OCI-LY7 (cell line): ENCODE results near the gene EMC9. TPM values are rescaled to one million over a fixed set of nuclear protein-coding genes. Genes with fewer than 3 reads are reported as not detected.

Experiments used
- BruUV-seq: library from RNA; stranded (reverse); fragments of 400-500 nt; replicated peaks from 2 replicates; lab custom pipeline; 2021; lab: Mats Ljungman, UMichigan
- CTCF ChIA-PET: fragments of 300-600 bp; sonication (Branson Sonifier 250); formaldehyde crosslinking; loops from one replicate; lab custom pipeline; 2022; ENCODE audit warnings: antibody characterized with exemption; ENCODE audit not compliant: unreplicated experiment; lab: Charles Lee
- POLR2A ChIA-PET: fragments of 300-600 bp; sonication (Branson Sonifier 250); formaldehyde crosslinking; loops from one replicate; lab custom pipeline; 2022; ENCODE audit warnings: antibody characterized with exemption; lab: Charles Lee
- DNase-seq: peaks from one replicate; pipeline ENCODE4 v3.0.0-alpha.2; 2015; ENCODE audit warnings: low spot score
- H2AFZ ChIP-seq: fragments of 200-600 bp; sonication (generic), shearing (Covaris generic); 2 replicates; pipeline ENCODE4 v1.6.1; 2014; ENCODE audit warnings: mild to moderate bottlenecking, antibody characterized with exemption, low read length, moderate library complexity
- H3K27ac ChIP-seq: fragments of 200-600 bp; sonication (generic); 2 replicates; pipeline ENCODE4 v1.5.1; 2014; ENCODE audit warnings: mixed run types, low read depth, mild to moderate bottlenecking, moderate library complexity, low read length, inconsistent platforms; ENCODE audit not compliant: poor library complexity, severe bottlenecking
- H3K36me3 ChIP-seq: fragments of 200-600 bp; sonication (generic); 2 replicates; pipeline ENCODE4 v1.6.1; 2014; ENCODE audit warnings: mild to moderate bottlenecking, antibody characterized with exemption, low read length, moderate library complexity, mixed read lengths; ENCODE audit not compliant: insufficient read depth
- H3K4me1 ChIP-seq: fragments of 200-600 bp; sonication (generic); 2 replicates; pipeline ENCODE4 v1.5.1; 2014; ENCODE audit warnings: mild to moderate bottlenecking, low read length; ENCODE audit not compliant: insufficient read depth, poor library complexity, severe bottlenecking
- H3K4me2 ChIP-seq: fragments of 200-600 bp; sonication (generic); 2 replicates; pipeline ENCODE4 v1.6.1; 2014; ENCODE audit warnings: mild to moderate bottlenecking, low read length
- H3K4me3 ChIP-seq: fragments of 200-600 bp; sonication (generic); 2 replicates; pipeline ENCODE4 v1.5.1; 2014; ENCODE audit warnings: mild to moderate bottlenecking, low read depth, low read length; ENCODE audit not compliant: poor library complexity, severe bottlenecking
- H3K79me2 ChIP-seq: fragments of 200-600 bp; sonication (generic); 2 replicates; pipeline ENCODE4 v1.6.1; 2016; ENCODE audit warnings: low read depth, mild to moderate bottlenecking, low read length, moderate library complexity, mixed read lengths; ENCODE audit not compliant: insufficient read depth
- H3K9me2 ChIP-seq: fragments of 200-600 bp; sonication (generic); 2 replicates; pipeline ENCODE4 v1.6.1; 2016; ENCODE audit warnings: mild to moderate bottlenecking, low read length, mixed read lengths; ENCODE audit not compliant: insufficient read depth
- H3K9me3 ChIP-seq: fragments of 200-600 bp; sonication (generic); 2 replicates; pipeline ENCODE4 v1.6.1; 2014; ENCODE audit warnings: mild to moderate bottlenecking, mixed run types, low read length, mixed read lengths
- H4K20me1 ChIP-seq: fragments of 200-600 bp; sonication (generic); 2 replicates; pipeline ENCODE4 v1.6.1; 2014; ENCODE audit warnings: mild to moderate bottlenecking, antibody characterized with exemption, low read length, moderate library complexity, mixed read lengths; ENCODE audit not compliant: insufficient read depth
- EZH2phosphoT487 ChIP-seq: fragments of 200-600 bp; sonication (generic); IDR thresholded peaks from 2 replicates; pipeline ENCODE4 v1.6.1; 2018; ENCODE audit warnings: low read depth, borderline replicate concordance, mild to moderate bottlenecking, mixed run types, antibody characterized with exemption, low read length, moderate library complexity, mixed read lengths
- intact Hi-C: fragments of 100-400 bp; cut with micrococcal nuclease; formaldehyde crosslinking; loops from one replicate; pipeline ENCODE4 v1.10.0; 2022; ENCODE audit not compliant: unreplicated experiment
- total RNA-seq, 2 experiments: library from RNA; depleted of rRNA in 1 of 2; stranded (reverse); fragments of >200 nt in 1 of 2; shearing (Covaris generic) in 1 of 2; gene quantifications; 2 replicates each; pipeline ENCODE4 v1.2.3, GENCODE V29; 2014 to 2022
- TF ChIP-seq, protein P1 (sequence below): fragments of 200-600 bp; sonication (generic); conservative IDR thresholded peaks from 2 replicates; pipeline ENCODE4 v1.5.1; 2014; ENCODE audit warnings: mild to moderate bottlenecking, antibody characterized with exemption, low read length, moderate library complexity, mixed read lengths

The EMC9 gene
- total RNA-seq, 2 experiments from 2014 or later: 72.0 to 74.8 TPM

DNA sequence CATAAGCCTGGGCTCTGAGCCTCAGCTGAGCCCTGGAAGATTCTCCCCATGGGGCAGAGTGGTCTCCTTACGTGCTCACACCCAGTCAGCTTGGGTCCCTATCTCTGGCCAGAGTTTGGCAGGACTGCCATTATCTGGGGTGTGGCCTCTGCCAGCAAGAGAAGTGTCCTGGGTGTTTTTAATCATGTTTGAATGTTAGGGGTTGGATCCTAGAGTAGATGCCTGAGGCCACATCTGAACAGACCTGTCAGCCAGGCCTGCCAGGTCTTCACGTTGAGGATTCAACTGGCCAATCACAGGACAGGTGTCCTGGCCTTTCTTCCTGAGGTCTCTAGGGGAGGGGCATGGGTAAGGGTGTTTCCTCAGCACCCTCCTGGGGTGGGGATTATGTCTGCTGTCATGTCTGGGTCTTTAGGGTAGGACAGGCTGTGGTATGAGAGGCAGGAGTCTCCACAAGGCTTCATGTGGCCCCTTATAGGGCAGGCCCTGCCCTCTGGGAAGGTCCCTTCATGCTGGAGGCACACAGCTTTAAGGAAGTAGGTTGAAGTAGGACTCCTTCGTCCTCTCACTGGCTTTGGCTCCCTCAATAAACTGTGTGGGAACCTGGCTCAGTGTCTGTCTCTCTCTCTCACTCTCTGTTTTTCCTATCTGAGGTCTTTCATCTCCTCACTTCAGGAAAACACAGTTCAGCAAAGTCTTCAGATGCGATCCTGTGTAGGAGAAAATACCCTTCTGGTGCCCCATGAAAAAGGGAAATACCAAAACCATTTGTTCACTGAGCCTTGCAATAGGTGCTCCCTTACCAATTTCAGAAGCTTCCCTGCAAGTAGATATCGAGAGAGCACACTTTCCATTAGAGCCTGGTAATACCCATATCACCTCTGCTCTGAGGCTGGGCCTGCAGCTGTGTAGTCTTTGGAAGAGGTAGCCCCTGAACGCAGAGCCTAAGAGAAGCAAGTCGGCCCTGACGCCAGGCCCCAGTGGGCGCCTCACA is 17.7 kb downstream of the EMC9 start:
- CTCF ChIA-PET: interaction anchor here (1.4 kb wide), 1 partner anchor 9 kb away, joined by 5 read pairs; the partner anchor contains the start of genes DCAF11 and NRL
- peaks cover 42% of the 10 kb centered on the region for H3K36me3 ChIP-seq
- H3K79me2 ChIP-seq: no peaks in the 10 kb centered on the region
- H3K27ac ChIP-seq: no peak overlapping the region
- POLR2A ChIA-PET: interaction anchor here (0.7 to 1.3 kb wide), 3 partner anchors 9 to 15 kb away, joined by 3 to 8 read pairs (median 3); partner anchors contain the start of genes DCAF11, NRL and PSME1
- H3K9me3 ChIP-seq: no peaks in the 10 kb centered on the region
- H3K4me1 ChIP-seq: peaks cover 14% of the 10 kb centered on the region
- H2AFZ ChIP-seq: no peak overlapping the region
- TF ChIP-seq, protein P1, sequence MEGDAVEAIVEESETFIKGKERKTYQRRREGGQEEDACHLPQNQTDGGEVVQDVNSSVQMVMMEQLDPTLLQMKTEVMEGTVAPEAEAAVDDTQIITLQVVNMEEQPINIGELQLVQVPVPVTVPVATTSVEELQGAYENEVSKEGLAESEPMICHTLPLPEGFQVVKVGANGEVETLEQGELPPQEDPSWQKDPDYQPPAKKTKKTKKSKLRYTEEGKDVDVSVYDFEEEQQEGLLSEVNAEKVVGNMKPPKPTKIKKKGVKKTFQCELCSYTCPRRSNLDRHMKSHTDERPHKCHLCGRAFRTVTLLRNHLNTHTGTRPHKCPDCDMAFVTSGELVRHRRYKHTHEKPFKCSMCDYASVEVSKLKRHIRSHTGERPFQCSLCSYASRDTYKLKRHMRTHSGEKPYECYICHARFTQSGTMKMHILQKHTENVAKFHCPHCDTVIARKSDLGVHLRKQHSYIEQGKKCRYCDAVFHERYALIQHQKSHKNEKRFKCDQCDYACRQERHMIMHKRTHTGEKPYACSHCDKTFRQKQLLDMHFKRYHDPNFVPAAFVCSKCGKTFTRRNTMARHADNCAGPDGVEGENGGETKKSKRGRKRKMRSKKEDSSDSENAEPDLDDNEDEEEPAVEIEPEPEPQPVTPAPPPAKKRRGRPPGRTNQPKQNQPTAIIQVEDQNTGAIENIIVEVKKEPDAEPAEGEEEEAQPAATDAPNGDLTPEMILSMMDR: no peak
- no peak for TF ChIP-seq EZH2phosphoT487
- intact Hi-C loops: no loop called here
- H3K4me2 ChIP-seq: no peak overlapping the region
- BruUV-seq: TSS peak; percentile 70
- DNase-seq: no peak
- H3K4me3 ChIP-seq: no peak overlapping the region
- no peaks in the 10 kb centered on the region for H4K20me1 ChIP-seq
- H3K9me2 ChIP-seq: no peaks in the 10 kb centered on the region

DNA sequence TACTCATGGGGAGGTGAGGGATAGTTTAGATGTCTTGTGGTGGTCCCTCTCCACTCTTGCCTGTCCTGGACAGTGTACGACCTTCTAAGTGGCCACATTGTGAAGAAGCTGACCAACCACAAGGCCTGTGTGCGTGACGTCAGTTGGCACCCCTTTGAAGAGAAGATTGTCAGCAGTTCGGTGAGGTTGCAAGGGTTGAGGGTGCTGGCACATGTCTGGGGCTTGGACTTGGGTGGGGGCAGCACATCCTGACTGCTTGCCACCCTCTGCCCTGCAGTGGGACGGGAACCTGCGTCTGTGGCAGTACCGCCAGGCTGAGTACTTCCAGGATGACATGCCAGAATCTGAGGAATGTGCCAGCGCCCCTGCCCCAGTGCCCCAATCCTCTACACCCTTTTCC is 18.5 kb downstream of the EMC9 start:
- no peak overlapping the region for H3K4me2 ChIP-seq
- POLR2A ChIA-PET: interaction anchor here (0.7 to 0.8 kb wide), 2 partner anchors 13 to 14 kb away, joined by 3 read pairs; partner anchors contain the start of gene PSME1

More for the DNA sequence above, 18.5 kb downstream of the EMC9 start:
- Histone ChIP-seq H2AFZ (no peak overlapping the region), H3K4me1 (peaks cover 8% of the 10 kb centered on the region), H3K27ac (no peak overlapping the region), H4K20me1 (no peaks in the 10 kb centered on the region), H3K79me2 (no peaks in the 10 kb centered on the region), H3K9me3 (no peaks in the 10 kb centered on the region), H3K9me2 (no peaks in the 10 kb centered on the region), H3K4me3 (no peak overlapping the region), H3K36me3 (peaks cover 50% of the 10 kb centered on the region)
- CTCF ChIA-PET: no interaction called here
- no peak for DNase-seq
- TF ChIP-seq, protein P1: no peak
- no peak for TF ChIP-seq EZH2phosphoT487
- intact Hi-C loops: no loop called here
- no TSS peak for BruUV-seq
